Keratinocyte (primary cell): ENCODE data around the gene BASP1. TPM values are rescaled to one million over a fixed set of nuclear protein-coding genes. Genes with fewer than 3 reads are reported as not detected.

Experiments
- DNase-seq: peaks from one replicate; pipeline ENCODE4 v3.0.0-alpha.2; 2011; ENCODE audit warnings: low read depth, missing footprints, low spot score
- FAIRE-seq: peaks from 2 replicates; lab custom pipeline; 2011; peaks lifted over from hg19 to GRCh38; lab: Jason Lieb, UNC
- H2AFZ ChIP-seq: 2 replicates; pipeline ENCODE4 v1.6.0; 2012; ENCODE audit warnings: low read length, control low read depth, inconsistent platforms; ENCODE audit not compliant: control insufficient read depth
- H3K27ac ChIP-seq: 2 replicates; pipeline ENCODE4 v1.5.1; 2011; ENCODE audit warnings: low read length; ENCODE audit not compliant: control insufficient read depth, insufficient read depth
- H3K27me3 ChIP-seq: 3 replicates; pipeline ENCODE4 v1.6.0; 2011; ENCODE audit warnings: low read length; ENCODE audit not compliant: control insufficient read depth, insufficient read depth; ENCODE audit errors: extremely low read depth
- H3K36me3 ChIP-seq, 2 experiments: 2 replicates in 1 of 2; 3 replicates in 1 of 2; pipeline ENCODE4 v1.5.1; 2011; ENCODE audit warnings: low read length in 2 of 2, mild to moderate bottlenecking in 1 of 2; ENCODE audit not compliant: control insufficient read depth in 2 of 2, insufficient read depth in 2 of 2; ENCODE audit errors: extremely low read depth in 1 of 2
- H3K4me1 ChIP-seq: 3 replicates; pipeline ENCODE4 v1.5.1; 2011; ENCODE audit warnings: low read length; ENCODE audit not compliant: control insufficient read depth, insufficient read depth; ENCODE audit errors: extremely low read depth
- H3K4me2 ChIP-seq: 3 replicates; pipeline ENCODE4 v1.6.0; 2011; ENCODE audit warnings: low read depth, low read length; ENCODE audit not compliant: control insufficient read depth, insufficient read depth; ENCODE audit errors: extremely low read depth
- H3K4me3 ChIP-seq, 3 experiments: fragments of 200-600 bp in 1 of 3; sonication (generic) in 1 of 3; 2 replicates in 2 of 3; 3 replicates in 1 of 3; pipeline ENCODE4 v1.5.1; 2011 to 2016; ENCODE audit warnings: low read length in 3 of 3, mild to moderate bottlenecking in 3 of 3, control low read depth in 2 of 3, inconsistent platforms in 1 of 3, low read depth in 1 of 3, mixed read lengths in 1 of 3, mixed run types in 1 of 3, moderate library complexity in 1 of 3; ENCODE audit not compliant: control insufficient read depth in 2 of 3, insufficient read depth in 2 of 3; ENCODE audit errors: extremely low read depth in 1 of 3
- H3K79me2 ChIP-seq: 2 replicates; pipeline ENCODE4 v1.6.0; 2012; ENCODE audit warnings: low read length; ENCODE audit not compliant: control insufficient read depth, insufficient read depth
- H3K9ac ChIP-seq: 3 replicates; pipeline ENCODE4 v1.6.0; 2011; ENCODE audit warnings: low read length; ENCODE audit not compliant: control insufficient read depth, insufficient read depth; ENCODE audit errors: extremely low read depth
- H3K9me1 ChIP-seq: 3 replicates; pipeline ENCODE4 v1.6.0; 2011; ENCODE audit warnings: low read length; ENCODE audit not compliant: control insufficient read depth, insufficient read depth; ENCODE audit errors: extremely low read depth
- H3K9me3 ChIP-seq: 2 replicates; pipeline ENCODE4 v1.5.1; 2012; ENCODE audit warnings: low read depth, low read length; ENCODE audit not compliant: control insufficient read depth
- H4K20me1 ChIP-seq: 3 replicates; pipeline ENCODE4 v1.6.0; 2011; ENCODE audit warnings: low read length; ENCODE audit not compliant: control insufficient read depth, insufficient read depth; ENCODE audit errors: extremely low read depth
- CTCF ChIP-seq, 3 experiments: IDR thresholded peaks in 1 of 3; conservative IDR thresholded peaks in 1 of 3; optimal IDR thresholded peaks in 1 of 3; 2 replicates in 2 of 3; 3 replicates in 1 of 3; pipeline versions ENCODE3 to v1.5.1; 2011; ENCODE audit warnings: low read length in 3 of 3, mild to moderate bottlenecking in 3 of 3, moderate library complexity in 2 of 3, control low read depth in 1 of 3, inconsistent platforms in 1 of 3; ENCODE audit not compliant: insufficient read depth in 2 of 3; ENCODE audit errors: extremely low read depth in 1 of 3
- EZH2 ChIP-seq: IDR thresholded peaks from one replicate; pipeline ENCODE4 v1.6.1; 2012; ENCODE audit warnings: inconsistent platforms, mild to moderate bottlenecking, low read length, moderate library complexity
- dilution Hi-C: fragments of 300-500 bp; cut with MboI; formaldehyde crosslinking; loops from one replicate; pipeline ENCODE4 v1.7.0; 2020; ENCODE audit warnings: low sequenced_read_pairs; ENCODE audit not compliant: extremely low pct_ligation_motif_present
- polyA plus RNA-seq, 5 experiments: library from polyadenylated mRNA; depleted of rRNA in 3 of 5; stranded (reverse) in 3 of 5; stranded (forward) in 1 of 5; unstranded in 1 of 5; fragments of >200 nt; gene quantifications; 1 replicate in 1 of 5; 2 replicates in 3 of 5; 3 replicates in 1 of 5; pipeline versions ENCODE4 v1.2.1 to v1.2.3, GENCODE V29; 2011 to 2012; ENCODE audit warnings: missing spikeins in 2 of 5, low read depth in 1 of 5, low replicate concordance in 1 of 5

Gene BASP1
- polyA plus RNA-seq, 1 donor (not counting 4 experiments of a cell fraction or from before 2014, with no cell fraction given), result 127 TPM

DNA sequence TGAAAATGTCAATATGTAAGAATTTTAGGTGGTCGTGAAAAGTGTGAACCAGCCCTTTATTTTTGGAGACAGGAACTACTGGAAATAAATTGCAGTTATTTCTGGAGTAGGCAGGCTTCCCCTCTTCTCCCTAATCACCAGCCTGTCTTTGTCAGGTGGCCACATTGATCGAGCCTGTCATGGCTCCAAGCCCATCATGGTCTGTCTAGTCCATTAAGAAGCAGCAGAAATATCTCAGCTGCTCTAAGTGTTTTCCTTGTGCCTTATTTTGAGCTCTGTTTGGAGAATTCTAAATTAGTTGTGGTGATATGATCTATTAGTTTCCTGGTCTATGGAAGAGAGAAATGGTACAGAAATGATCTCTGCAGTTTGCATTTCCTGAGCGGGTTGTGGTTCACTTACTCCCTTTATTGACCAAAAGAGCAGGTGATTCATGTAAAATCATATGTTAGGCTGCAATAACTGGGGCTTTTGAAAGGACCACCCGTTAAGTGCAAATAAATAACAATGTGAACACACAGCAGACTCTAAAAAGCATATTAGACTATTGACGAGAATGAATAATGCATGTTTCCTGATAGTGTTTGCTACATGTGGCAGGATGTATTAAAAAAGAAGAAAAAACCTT lies 42.3 kb downstream of the BASP1 start:
- peaks cover 87% of the 10 kb centered on the region for H3K79me2 ChIP-seq
- peaks cover 6 to 13% of the 10 kb centered on the region in 2 experiments for H3K36me3 ChIP-seq
- no peaks in the 10 kb centered on the region for H4K20me1 ChIP-seq

GRCh38 chr5:17260549-17260948 lies 43.1 kb downstream of the BASP1 start:
- DNase-seq, result no peak
- TF ChIP-seq CTCF (optimal IDR thresholded peaks at IDR 0.05 in 1 of 3, IDR thresholded peaks at IDR 0.05 in 1 of 3, conservative IDR thresholded peaks at IDR 0.05 in 1 of 3; ENCODE audit: extremely low read depth in 1 of 3, insufficient read depth in 2 of 3, low read length in 3 of 3) (no peak), EZH2 (no peak)
- dilution Hi-C loops, result no loop called here
- peaks cover 4 to 10% of the 10 kb centered on the region in 2 experiments for H3K36me3 ChIP-seq
- no peak overlapping the region for H3K4me3 ChIP-seq
- H3K79me2 ChIP-seq, result peaks cover 88% of the 10 kb centered on the region
- H3K9ac ChIP-seq, result no peak overlapping the region
- H4K20me1 ChIP-seq, result no peaks in the 10 kb centered on the region
- H2AFZ ChIP-seq, result no peak overlapping the region
- H3K27ac ChIP-seq, result no peak overlapping the region
- no peak overlapping the region for H3K4me2 ChIP-seq
- H3K9me3 ChIP-seq, result no peaks in the 10 kb centered on the region
- no peaks in the 10 kb centered on the region for H3K9me1 ChIP-seq
- no peaks in the 10 kb centered on the region for H3K27me3 ChIP-seq
- no peak for FAIRE-seq
- peaks cover 13% of the 10 kb centered on the region for H3K4me1 ChIP-seq

More for the DNA sequence above, 42.3 kb downstream of the BASP1 start:
- Histone ChIP-seq H3K4me1 (peaks cover 16% of the 10 kb centered on the region), H3K27me3 (no peaks in the 10 kb centered on the region), H3K4me3 (no peak overlapping the region), H2AFZ (no peak overlapping the region), H3K9ac (no peak overlapping the region), H3K4me2 (no peak overlapping the region), H3K9me3 (no peaks in the 10 kb centered on the region), H3K27ac (no peak overlapping the region), H3K9me1 (no peaks in the 10 kb centered on the region)
- DNase-seq (no peak), FAIRE-seq (no peak)
- TF ChIP-seq CTCF (optimal IDR thresholded peaks at IDR 0.05 in 1 of 3, IDR thresholded peaks at IDR 0.05 in 1 of 3, conservative IDR thresholded peaks at IDR 0.05 in 1 of 3; ENCODE audit: extremely low read depth in 1 of 3, insufficient read depth in 2 of 3, low read length in 3 of 3) (no peak), EZH2 (no peak)
- dilution Hi-C loops, result no loop called here
